ENCODE data around the gene COL15A1. TPM values are rescaled to one million over a fixed set of nuclear protein-coding genes. Genes with fewer than 3 reads are reported as not detected.

COL15A1 gene
- polyA plus RNA-seq, 1 experiment: 3.2 TPM

- ChIA-PET CTCF (interaction anchor here (0.6 kb wide), 1 partner anchor 208 kb away, joined by 5 read pairs; no protein-coding TSS in a partner anchor), POLR2A (no interaction called here)
- no peaks in the 10 kb centered on the region for H3K9me3 ChIP-seq (ENCODE audit: control insufficient read depth, insufficient read depth, low read length)
- TF ChIP-seq CTCF (IDR thresholded peaks at IDR 0.05; ENCODE audit: low read depth, low read length): no peak
- no peak overlapping the region for H3K27ac ChIP-seq (ENCODE audit: low read depth, low read length)
- no peak overlapping the region for H3K4me3 ChIP-seq (ENCODE audit: low read depth, low read length)
- no peak for DNase-seq (ENCODE audit: low read depth, low spot score)
- H3K27me3 ChIP-seq (ENCODE audit: control insufficient read depth, insufficient read depth, low read length): peaks cover 23% of the 10 kb centered on the region
Measured at GRCh38 chr9:98931600-98932389, 11.9 kb upstream of the COL15A1 start.

GRCh38 chr9:98933185-98933584, 10.5 kb upstream of the COL15A1 start:
- TF ChIP-seq CTCF (IDR thresholded peaks at IDR 0.05; ENCODE audit: low read depth, low read length): no peak
- ChIA-PET CTCF (no interaction called here), POLR2A (no interaction called here)
- DNase-seq (ENCODE audit: low read depth, low spot score): no peak
- no peaks in the 10 kb centered on the region for H3K9me3 ChIP-seq (ENCODE audit: control insufficient read depth, insufficient read depth, low read length)
- H3K4me3 ChIP-seq (ENCODE audit: low read depth, low read length): no peak overlapping the region
- peaks cover 29% of the 10 kb centered on the region for H3K27me3 ChIP-seq (ENCODE audit: control insufficient read depth, insufficient read depth, low read length)
- no peak overlapping the region for H3K27ac ChIP-seq (ENCODE audit: low read depth, low read length)

GRCh38 chr9:98933890-98934289, 9.8 kb upstream of the COL15A1 start:
- CTCF ChIA-PET: no interaction called here
- H3K27me3 ChIP-seq (ENCODE audit: control insufficient read depth, insufficient read depth, low read length): peaks cover 36% of the 10 kb centered on the region
- no peak for DNase-seq (ENCODE audit: low read depth, low spot score)
- no peaks in the 10 kb centered on the region for H3K9me3 ChIP-seq (ENCODE audit: control insufficient read depth, insufficient read depth, low read length)
- no peak for TF ChIP-seq CTCF (IDR thresholded peaks at IDR 0.05; ENCODE audit: low read depth, low read length)
- POLR2A ChIA-PET: no interaction called here
- H3K4me3 ChIP-seq (ENCODE audit: low read depth, low read length): no peak overlapping the region
- no peak overlapping the region for H3K27ac ChIP-seq (ENCODE audit: low read depth, low read length)

- POLR2A ChIA-PET: interaction anchor here (0.5 kb wide), 1 partner anchor 24 kb away, joined by 7 read pairs; no protein-coding TSS in a partner anchor
- Histone ChIP-seq H3K27ac (ENCODE audit: low read depth, low read length) (no peak overlapping the region), H3K9me3 (ENCODE audit: control insufficient read depth, insufficient read depth, low read length) (no peaks in the 10 kb centered on the region)
Measured at GRCh38 chr9:98935071-98935505, 8.6 kb upstream of the COL15A1 start.

More at GRCh38 chr9:98935071-98935505, 8.6 kb upstream of the COL15A1 start:
- H3K27me3 ChIP-seq (ENCODE audit: control insufficient read depth, insufficient read depth, low read length): peaks cover 45% of the 10 kb centered on the region
- no peak overlapping the region for H3K4me3 ChIP-seq (ENCODE audit: low read depth, low read length)
- no peak for DNase-seq (ENCODE audit: low read depth, low spot score)
- CTCF ChIA-PET: interaction anchor here (1.0 to 1.3 kb wide), 2 partner anchors 40 to 87 kb away, joined by 3 to 6 read pairs; no protein-coding TSS in a partner anchor
- TF ChIP-seq CTCF (IDR thresholded peaks at IDR 0.05; ENCODE audit: low read depth, low read length): no peak

Data from AG04450 (cell line).